Muscle of back (tissue), 11 donors: ENCODE measurements around the gene ZBTB40. TPM values are rescaled to one million over a fixed set of nuclear protein-coding genes. Genes with fewer than 3 reads are reported as not detected.
A peak's percentile ranks its signal among the peaks of the same experiment; 100 is the strongest.

Source experiments
- DNase-seq, 3 donors: peaks; one replicate each; pipeline versions ENCODE4 v3.0.0 to v3.0.0-alpha.2; 2013
- polyA plus RNA-seq, 10 donors: library from polyadenylated mRNA; unstranded; fragments of 120-200 nt; gene quantifications; one replicate each; pipeline ENCODE4 v1.2.1, GENCODE V29; 2013; ENCODE audit not compliant: insufficient read length in 10 of 10

The ZBTB40 gene
- polyA plus RNA-seq, 10 donors: 8.7 to 15.0 (median 12.3) TPM

DNA sequence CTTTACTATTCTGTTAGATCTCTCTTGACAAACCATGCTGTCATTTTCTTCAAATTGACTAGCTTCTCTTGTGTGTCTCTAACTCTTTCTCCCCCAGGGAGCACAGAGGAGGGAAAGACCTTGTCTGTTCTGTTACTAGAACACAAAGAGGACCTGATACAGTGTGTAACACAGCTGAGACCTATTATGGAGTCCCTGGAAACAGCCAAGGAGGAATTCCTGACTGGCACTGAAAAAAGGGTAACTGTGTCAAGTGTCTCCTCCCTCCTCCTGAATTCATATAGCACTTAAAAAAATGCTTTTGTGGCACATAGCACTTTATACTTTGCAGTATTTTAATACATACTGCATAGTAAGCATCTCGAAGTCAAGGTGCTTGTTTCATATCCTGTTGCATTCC is 50.6 kb downstream of the ZBTB40 start:
- DNase-seq: no peak

DNA sequence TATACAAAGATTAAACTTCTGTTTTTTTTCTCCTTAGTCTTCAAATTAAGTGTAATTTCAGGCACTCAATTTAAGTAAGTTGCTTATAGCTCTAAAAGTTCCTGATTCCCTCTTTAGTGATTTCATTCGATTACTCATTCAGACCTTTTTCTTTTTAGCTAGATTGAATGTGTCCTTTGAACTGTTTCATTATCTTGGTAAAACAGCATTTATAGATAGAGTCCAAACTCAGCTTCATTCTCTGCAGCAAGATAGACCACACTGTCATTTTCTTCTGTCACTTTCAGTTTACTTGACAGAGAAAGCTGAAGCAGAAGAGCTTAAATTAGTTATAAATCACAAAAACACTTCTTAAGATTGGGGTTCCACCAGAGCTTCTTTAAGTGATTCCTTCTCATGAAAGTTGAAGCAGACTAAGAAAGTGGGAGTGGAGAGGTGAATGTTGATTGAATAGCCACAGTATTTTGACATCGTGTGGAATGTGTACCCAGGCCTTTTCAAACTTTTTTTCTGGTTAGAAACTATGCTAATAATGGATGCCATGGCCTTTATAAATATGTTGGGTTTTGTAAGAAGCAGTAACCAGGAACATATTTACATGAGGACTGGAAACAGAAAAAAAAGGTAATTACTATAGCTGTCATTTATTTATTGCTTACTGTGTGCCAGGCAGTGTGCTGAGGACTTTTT is 52.2 kb downstream of the ZBTB40 start:
- DNase-seq: peak in 1 of 3 donors; percentile 11

DNA sequence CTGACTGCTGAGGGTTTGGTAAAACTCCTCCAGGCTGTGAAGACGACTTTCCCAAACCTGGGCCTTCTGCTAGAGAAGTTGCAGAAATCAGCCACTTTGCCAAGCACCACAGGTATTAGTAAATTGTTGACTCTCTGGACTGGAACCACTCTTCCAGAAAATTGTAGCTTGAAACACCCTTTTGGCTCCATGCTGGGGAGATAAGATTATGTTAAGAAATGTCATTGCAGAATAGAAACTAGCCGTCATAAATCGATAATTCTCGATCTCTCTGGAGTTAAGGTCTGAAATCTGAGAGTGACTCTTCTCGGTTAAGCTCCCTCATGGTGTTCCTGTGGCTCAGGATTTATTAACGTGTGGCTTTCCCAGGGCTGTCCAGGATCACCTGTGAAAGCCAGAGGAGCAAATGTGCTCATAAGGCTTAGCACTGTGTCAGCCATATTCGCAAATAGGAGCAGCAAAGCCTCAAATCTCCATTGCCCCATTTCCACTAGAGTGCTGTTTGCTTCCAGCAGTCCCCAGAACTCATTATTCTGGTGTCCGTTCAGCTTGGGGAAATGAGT is 54.6 kb downstream of the ZBTB40 start:
- no peak for DNase-seq

DNA sequence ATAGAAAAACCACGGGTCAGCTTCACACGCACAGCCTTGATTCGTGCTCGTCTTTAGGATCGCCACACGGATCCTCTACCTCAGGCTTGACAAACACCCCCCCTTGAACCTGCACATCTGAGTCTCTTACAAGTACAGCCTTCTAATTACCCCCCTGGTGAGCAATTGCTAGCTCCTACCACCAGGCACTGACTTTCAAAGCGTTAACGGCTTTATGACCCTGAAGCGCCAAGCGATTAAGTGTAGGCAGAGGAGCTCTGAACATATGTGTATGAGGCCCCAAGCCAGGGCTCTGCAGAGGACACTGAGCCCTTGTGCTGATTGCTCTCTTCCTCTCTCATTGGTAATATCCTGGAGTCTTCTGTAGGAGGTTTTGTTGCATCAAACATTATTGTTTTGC is 55.9 kb downstream of the ZBTB40 start:
- no peak for DNase-seq

DNA sequence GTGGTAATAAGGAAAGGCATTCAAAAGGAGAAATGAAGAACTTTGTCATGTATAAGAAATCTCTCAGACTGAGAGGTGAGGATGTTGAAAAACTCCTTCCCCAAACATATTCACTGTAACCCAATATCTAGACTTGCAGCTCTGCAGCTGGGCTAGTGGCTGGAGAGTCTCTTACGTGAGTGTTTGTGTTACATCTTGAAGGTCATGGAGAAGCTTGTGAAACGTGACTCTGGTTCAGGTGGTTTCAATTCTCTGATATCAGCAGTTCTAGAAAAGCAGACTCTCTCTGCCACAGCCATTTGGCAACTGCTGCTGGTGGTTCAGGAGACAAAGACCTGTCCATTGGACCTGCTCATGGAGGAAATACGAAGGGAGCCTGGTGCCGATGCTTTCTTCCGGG is 56.7 kb downstream of the ZBTB40 start:
- DNase-seq: no peak

DNA sequence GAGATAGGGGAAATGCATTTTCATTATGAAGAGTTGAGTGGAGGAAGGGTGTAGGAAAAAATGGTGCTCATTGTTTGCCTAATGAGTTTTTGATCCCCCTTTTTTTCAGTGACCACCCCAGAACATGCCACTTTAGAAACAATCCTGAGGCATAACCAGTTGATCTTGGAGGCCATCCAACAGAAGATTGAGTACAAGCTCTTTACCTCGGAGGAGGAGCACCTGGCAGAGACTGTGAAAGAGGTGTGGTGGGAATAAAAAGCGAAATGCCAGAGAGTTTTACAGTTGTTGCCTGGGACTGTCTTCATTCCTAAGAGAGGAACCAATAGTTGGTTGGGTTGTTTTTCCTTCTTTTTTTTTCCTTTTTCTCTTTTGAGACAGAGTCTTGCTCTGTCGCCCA is 57.3 kb downstream of the ZBTB40 start:
- DNase-seq: no peak

DNA sequence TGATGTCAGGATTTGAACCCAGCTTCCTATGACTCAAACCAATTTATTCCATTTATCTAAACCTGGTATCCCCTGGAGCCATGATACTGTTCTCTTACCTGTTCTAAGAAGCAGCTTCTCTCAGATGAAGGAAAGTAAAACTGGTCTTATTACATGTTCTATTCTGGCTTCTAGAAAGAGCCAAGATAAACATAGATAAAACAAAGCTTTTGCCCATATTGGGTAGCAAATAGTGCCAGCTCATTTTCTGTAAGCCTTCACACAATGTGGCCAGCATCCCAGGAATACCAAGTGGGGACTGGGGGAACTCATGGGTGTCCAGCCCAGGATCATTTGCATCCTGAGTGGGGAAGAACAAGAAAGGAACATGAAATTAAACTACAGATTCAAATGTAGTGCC is 58.2 kb downstream of the ZBTB40 start:
- no peak for DNase-seq

DNA sequence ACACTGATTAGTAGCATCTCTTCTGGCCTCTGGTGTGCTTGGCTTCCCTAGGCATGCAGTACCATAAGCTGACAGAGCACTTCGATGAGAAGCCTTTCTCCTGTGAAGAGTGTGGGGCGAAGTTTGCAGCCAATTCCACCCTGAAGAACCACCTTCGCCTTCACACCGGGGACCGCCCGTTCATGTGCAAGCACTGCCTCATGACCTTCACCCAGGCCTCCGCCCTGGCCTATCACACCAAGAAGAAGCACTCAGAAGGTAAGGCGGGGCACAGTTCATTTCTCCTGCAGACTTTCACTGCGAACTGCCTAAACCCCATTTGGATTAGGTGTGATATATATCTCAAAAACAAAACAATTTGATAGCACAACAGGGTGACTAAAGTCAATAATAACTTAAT is 61.2 kb downstream of the ZBTB40 start:
- no peak for DNase-seq

DNA sequence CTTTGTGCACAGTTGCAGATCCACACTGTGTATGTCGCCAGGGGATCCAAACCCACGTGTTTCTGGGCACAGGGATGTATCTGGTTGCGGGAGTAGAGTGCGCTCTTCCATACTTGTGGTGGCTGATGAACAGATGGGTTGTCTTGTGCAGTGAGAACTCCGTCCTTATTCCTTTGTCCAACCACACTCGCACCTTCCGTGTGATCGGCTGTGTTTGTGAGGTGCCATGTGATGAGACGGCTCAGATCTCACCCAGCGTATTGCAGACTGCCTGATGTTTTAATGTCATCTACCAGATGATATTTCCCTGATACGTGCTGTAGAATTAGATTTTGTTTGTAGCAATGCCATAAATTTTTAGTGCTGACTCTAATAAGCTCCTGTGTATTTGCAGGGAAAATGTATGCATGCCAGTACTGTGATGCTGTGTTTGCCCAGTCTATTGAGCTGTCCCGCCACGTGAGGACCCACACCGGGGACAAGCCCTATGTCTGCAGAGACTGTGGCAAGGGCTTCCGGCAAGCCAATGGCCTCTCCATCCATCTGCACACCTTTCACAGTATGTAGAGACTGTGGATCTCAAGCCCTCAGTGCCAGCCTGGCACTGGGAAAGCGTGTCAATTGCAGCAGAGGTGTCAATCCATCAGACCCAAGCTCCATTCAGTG is 65.4 kb downstream of the ZBTB40 start:
- DNase-seq: no peak

DNA sequence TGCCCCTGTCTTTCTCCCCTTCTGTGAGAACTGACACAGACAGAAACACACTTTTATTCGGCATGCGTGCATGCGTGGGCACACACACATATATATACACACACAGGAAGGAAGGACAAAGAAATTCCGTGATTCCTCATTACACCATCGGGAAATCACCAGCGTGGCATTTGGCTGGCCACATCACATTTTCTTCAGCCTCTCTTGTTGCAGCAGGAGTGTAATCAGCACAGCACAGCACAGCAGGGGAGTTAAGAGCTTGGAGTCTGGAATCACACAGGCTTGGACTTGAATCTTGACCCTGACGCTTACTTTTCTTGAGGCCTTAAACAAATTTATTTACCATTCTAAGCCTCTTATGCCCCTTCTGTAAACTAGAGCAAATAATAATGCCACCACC is 66.3 kb downstream of the ZBTB40 start:
- no peak for DNase-seq

DNA sequence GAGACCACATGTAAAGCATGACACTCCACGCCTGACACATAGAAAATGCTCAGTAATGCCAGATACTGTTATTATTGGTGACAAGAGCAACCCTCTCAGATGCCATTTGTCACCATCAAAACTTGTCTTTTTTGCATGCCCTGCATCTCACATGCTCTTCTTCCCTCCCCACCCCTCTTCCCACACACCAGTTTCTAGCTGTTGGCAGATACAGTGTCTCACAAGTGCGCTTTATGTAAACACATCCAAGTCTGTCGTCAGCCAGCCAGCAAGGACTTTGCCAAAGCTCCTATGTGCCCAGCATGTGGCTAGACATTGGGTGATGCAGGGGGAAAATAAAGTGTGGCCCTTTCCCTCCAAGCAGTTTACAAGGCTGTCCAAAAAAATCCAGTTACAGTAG is 66.7 kb downstream of the ZBTB40 start:
- no peak for DNase-seq

DNA sequence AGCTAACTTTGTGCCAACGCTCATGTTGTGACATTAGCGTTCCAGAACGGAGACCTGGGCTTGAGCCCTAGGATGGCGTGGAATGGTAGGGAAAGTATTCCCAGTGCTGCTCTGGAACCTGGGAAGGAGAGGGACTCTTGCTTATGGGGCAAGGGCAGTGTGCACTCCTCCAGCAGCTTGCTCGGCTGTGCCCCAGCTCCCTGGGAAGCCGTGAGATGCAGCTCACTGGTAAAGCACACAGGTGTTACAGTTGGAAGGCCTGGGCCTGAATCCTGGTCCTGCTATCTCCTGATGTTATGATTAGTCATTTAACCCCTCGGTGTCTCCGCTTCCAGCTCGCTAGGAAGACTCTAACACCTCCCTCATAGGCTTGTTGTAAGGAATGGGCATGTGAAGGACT is 69.2 kb downstream of the ZBTB40 start:
- no peak for DNase-seq

DNA sequence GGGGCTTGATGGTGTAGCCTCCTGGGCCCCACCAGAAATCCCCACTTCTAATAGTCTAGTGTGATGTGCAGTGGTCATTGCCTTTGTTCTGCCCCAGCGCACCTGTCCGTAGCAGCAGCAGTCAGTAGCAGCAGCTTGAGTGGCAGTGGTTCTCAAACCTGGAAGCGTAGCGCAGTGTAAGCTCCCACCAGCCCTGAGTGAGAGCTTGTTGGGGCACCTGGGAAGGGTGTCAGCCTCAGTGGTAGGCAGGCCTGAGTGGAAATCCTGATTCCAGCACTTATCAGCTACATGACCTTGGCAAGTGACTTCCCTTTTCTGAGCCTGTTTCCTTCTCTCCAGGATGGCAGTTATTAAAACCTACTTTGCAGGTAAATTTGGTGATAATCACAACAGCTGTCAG is 70.0 kb downstream of the ZBTB40 start:
- DNase-seq: no peak

DNA sequence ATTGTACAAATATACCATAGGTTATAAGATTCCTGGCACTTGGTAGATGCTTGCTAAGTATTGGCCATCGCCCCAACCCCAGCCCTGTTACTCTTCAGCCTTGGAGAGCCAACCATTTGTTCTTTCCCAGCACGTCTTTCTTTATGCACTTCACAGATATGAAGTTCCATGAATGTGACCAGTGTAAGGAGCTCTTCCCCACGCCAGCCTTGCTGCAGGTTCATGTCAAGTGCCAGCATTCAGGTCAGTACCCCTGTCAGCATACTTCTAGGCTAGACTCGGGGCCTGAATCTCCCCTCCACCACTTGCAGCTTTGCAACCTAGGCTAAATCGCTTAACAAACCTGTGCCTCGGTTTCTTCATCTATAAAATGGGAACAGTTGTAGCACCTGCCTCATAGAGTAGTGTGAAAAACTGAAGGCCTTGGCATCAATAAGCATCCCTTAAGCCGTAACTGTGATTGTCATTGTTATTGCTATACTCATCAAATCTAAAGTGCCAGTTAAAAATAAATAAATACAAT is 70.6 kb downstream of the ZBTB40 start:
- no peak for DNase-seq

DNA sequence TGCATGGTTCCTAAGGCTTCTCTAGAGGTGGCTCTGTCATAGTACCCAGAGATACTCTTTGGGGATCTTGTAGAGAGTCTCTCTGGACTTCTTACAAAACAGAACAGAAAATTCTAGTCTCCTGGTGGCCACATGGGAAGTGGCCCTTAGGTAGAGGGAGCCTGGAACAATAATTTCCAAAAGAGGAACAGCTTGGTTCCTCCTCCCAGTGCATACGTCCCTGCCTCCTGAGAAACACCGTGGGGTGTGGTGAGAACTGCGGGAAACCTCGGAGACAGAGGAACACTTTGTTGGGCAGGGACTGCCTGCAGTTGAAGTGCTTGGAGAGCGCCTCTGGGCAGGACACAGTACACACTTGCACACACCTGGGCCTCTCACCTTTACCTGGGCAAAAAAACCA is 72.8 kb downstream of the ZBTB40 start:
- no peak for DNase-seq

DNA sequence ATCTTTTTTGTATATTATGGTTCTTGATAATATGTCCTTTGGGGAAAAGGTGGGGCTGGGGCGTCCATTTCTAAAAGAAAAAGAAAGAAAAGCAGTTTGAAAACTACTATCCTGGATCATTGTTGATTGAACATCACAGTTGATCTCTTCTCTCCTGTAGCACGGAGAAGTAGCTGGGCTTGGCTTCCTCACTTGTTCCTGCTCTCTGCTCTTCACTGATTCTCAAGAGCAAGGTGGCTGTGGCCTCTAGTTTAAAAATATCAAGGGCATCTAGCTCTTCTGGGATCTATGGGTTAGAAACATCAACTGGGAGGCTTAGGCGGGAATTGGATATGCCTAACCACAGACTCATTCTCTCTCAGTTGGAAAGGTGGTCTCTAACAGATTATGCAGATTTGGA is 73.6 kb downstream of the ZBTB40 start:
- DNase-seq: no peak

DNA sequence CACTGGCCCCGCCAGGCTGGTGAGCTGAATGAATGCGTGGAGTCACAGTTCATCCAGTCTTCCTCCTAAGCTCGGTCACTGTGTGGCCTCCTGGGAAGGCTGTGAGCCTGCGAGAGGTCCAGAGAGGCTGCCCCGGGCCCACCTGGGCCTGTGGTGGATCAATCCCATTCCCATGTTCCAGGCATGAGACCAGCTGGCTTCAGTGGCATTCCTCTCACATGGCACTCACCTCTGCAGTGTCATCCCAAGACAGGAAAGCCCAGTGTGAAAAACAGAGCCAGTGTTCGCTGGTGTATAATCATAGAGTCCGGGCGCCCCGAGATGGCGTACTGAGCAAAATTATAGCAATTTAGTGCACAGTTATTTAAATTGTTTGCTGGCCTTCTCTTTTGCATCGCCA is 74.0 kb downstream of the ZBTB40 start:
- DNase-seq: no peak

DNA sequence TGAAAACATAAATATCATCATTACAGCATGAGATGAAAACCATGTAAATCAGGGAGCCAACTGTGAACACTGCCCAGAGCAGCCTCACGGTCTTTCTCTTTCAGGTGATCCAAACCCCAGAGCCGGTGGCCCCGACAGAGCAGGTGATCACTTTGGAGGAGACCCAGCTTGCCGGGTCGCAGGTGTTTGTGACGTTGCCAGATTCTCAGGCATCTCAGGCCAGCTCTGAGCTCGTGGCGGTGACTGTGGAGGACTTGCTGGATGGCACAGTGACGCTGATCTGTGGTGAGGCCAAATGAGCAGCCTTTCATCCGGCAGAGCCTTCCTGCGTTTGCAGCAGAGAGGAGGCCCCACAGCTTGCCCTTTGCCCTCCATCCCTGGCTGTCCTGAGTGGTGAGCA is 74.4 kb downstream of the ZBTB40 start:
- no peak for DNase-seq

DNA sequence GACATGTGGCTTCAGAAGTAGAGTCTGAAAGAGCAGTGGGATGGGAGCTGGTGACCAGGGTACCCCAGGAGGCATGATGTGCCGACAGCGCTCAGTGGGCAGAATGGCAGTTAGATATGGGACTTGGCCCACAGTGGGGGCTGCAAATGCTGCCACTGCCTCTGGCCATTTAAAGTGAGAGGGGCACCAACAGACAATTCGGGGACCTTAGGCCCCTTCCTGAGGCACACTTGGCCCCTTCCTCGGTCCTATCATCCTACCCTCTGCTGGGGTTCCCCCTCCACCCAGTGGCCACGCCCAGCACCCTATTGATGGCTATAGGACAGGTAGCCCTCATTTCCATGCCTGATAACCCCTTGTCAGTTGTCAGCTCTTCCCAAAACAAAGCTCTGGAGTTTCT is 75.0 kb downstream of the ZBTB40 start:
- DNase-seq: no peak

DNA sequence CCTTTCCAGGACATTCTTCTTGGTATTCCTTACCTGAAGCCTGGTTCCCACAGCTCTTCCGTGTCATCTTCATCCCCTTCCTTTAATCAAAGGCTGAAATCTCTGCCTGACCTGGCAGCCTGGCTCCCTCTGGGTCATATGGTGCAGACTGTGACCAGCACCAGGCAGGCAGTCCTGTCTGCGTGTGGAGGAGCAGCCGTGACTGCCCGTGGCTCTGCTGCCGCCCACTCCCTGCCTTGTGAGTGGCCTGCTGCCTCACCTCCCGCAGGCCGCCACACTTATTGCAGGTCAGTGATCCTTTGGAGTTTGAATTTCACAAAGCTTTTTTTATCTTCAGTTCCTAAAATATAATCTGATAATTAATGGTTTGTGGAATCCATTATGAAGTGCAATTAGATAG is 75.5 kb downstream of the ZBTB40 start:
- no peak for DNase-seq

DNA sequence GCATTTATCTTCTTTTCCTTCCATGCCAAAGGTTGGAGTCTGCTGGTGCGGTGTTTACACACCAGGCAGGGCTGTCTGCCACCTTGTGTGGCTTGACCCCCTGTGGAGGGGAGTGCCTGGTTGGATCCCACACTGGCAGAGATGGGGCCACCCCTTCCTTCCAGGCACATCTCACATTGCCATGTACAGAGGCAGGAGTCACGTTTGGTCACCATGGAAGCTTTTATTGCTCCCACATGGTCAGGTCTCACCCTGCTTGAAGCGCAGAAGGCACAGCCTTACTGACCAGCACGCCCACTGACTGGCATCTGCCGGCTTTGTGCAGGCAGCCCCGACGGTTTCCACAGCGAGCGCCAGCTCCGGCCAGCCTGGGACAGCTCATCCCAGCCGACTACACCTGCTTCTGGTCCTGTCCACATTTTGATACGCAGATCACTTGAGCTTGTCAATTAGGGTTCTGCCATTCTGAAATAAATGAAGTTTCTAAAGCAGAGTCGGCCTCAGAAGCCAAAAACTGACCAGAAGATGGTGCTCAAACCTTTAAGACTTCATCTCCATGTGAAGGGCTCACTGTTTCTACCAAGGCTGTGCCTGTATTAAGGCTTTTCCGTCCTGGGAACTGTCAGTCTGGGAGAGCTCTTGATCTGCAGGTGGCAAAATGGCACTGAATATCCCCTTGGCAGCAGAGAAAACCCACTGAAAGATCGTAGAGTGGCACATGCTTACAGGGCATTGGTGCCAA is 76.1 kb downstream of the ZBTB40 start:
- peak in 2 of 3 donors; percentile 24 to 64 for DNase-seq

DNA sequence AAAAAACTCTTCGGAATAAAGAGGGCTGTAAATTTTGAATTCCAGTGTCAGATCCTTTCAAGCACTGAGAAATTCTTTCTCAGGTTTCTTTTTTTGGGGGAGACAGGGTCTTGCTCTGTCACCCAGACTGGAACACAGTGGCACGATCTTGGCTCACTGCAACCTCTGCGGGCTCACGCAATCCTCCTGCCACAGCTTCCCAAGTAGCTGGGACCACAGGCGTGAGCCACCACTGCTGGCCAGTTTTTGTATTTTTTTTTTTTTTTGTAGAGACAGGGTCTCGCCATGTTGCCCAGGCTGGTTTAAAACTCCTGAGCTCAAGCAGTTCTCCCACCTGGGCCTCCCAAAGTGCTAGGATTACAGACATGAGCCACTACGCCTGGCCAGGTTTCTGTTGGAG is 76.8 kb downstream of the ZBTB40 start:
- DNase-seq: no peak
